HepG2 (cell line): ENCODE results near the gene FCN1. TPM values are rescaled to one million over a fixed set of nuclear protein-coding genes. Genes with fewer than 3 reads are reported as not detected.

Experiments used
- ATAC-seq: fragments of 200-7000 bp; cut with Tn5 transposase; 3 replicates; pipeline ENCODE4 v1.9.1; 2020; ENCODE audit warnings: mild to moderate bottlenecking, moderate library complexity
- BruUV-seq: library from RNA; stranded (reverse); fragments of 400-500 nt; replicated peaks from 2 replicates; lab custom pipeline; 2021; lab: Mats Ljungman, UMichigan
- CTCF ChIA-PET: fragments of 300-600 bp; formaldehyde crosslinking; extraction: SDS; loops from one replicate; lab custom pipeline; 2021; ENCODE audit warnings: low total read pairs, inconsistent platforms, low intra/inter-chr PET ratio; lab: Yijun Ruan, JAX
- POLR2A ChIA-PET: fragments of 350-600 bp; sonication (Branson Sonifier 250); formaldehyde crosslinking; loops from one replicate; lab custom pipeline; 2020; ENCODE audit warnings: antibody characterized with exemption, inconsistent platforms; lab: Yijun Ruan, JAX
- DNase-seq: peaks from one replicate; pipeline ENCODE4 v3.0.0-alpha.2; 2015; ENCODE audit warnings: low spot score
- FAIRE-seq: peaks from 3 replicates; lab custom pipeline; 2011; peaks lifted over from hg19 to GRCh38; lab: Jason Lieb, UNC
- H2AFZ ChIP-seq: one replicate; pipeline ENCODE4 v1.6.1; 2011; ENCODE audit warnings: low read length, inconsistent platforms
- H3K27ac ChIP-seq: fragments of 300-600 bp; 3 replicates; pipeline ENCODE4 v1.8.0; 2011; ENCODE audit warnings: mixed run types, mild to moderate bottlenecking, mixed read lengths, low read length, inconsistent platforms; ENCODE audit not compliant: insufficient read depth; ENCODE audit errors: extremely low read length
- H3K27me3 ChIP-seq, 2 experiments: fragments of 200-600 bp in 1 of 2; 2 replicates in 1 of 2; 3 replicates in 1 of 2; pipeline versions ENCODE4 v1.6.0 to v1.8.0; 2011; ENCODE audit warnings: low read length in 2 of 2, mild to moderate bottlenecking in 2 of 2, moderate library complexity in 2 of 2, inconsistent platforms in 1 of 2; ENCODE audit not compliant: insufficient read depth in 2 of 2, control insufficient read depth in 1 of 2
- H3K36me3 ChIP-seq, 2 experiments: fragments of 200-600 bp in 1 of 2; replicated peaks in 1 of 2; 2 replicates in 1 of 2; 3 replicates in 1 of 2; pipeline versions ENCODE4 v1.5.1 to v1.8.0; 2011; ENCODE audit warnings: low read length in 2 of 2, inconsistent platforms in 1 of 2; ENCODE audit not compliant: insufficient read depth in 2 of 2, control insufficient read depth in 1 of 2
- H3K4me1 ChIP-seq: 2 replicates; pipeline ENCODE4 v1.5.1; 2012; ENCODE audit warnings: low read length, inconsistent platforms; ENCODE audit not compliant: insufficient read depth
- H3K4me2 ChIP-seq: 2 replicates; pipeline ENCODE4 v1.6.0; 2011; ENCODE audit warnings: low read depth, low read length, inconsistent platforms
- H3K4me3 ChIP-seq, 3 experiments: fragments of 200-600 bp in 1 of 3; sonication (generic), shearing (Covaris generic) in 1 of 3; replicated peaks in 1 of 3; 2 replicates each; pipeline ENCODE4 v1.5.1; 2011 to 2016; ENCODE audit warnings: low read length in 3 of 3, inconsistent platforms in 2 of 3, low read depth in 2 of 3, mild to moderate bottlenecking in 2 of 3, control low read depth in 1 of 3, mixed read lengths in 1 of 3; ENCODE audit not compliant: insufficient read depth in 1 of 3
- H3K79me2 ChIP-seq: one replicate; pipeline ENCODE4 v1.6.1; 2011; ENCODE audit warnings: low read length, inconsistent platforms; ENCODE audit not compliant: insufficient read depth
- H3K9ac ChIP-seq: 2 replicates; pipeline ENCODE4 v1.6.0; 2011; ENCODE audit warnings: mild to moderate bottlenecking, low read depth, low read length, inconsistent platforms; ENCODE audit not compliant: insufficient read depth
- H3K9me3 ChIP-seq: 2 replicates; pipeline ENCODE4 v1.5.1; 2012; ENCODE audit warnings: mild to moderate bottlenecking, low read length
- H4K20me1 ChIP-seq: 2 replicates; pipeline ENCODE4 v1.6.0; 2011; ENCODE audit warnings: inconsistent platforms, mild to moderate bottlenecking, low read length, moderate library complexity; ENCODE audit not compliant: insufficient read depth
- BRCA1 ChIP-seq: sonication (generic); formaldehyde crosslinking; IDR thresholded peaks from 2 replicates; pipeline ENCODE4 v1.4.0; 2020; ENCODE audit warnings: missing genetic modification reagents
- CBX5 ChIP-seq: sonication (generic); formaldehyde crosslinking; IDR thresholded peaks from 2 replicates; pipeline ENCODE4 v1.4.0; 2020; ENCODE audit warnings: missing genetic modification reagents, borderline replicate concordance
- ISX ChIP-seq: sonication (generic); formaldehyde crosslinking; conservative IDR thresholded peaks from 2 replicates; pipeline ENCODE4 v1.5.0; 2020; ENCODE audit warnings: missing genetic modification reagents
- MIER2 ChIP-seq: IDR thresholded peaks from 2 replicates; pipeline ENCODE4 v1.6.1; 2016; ENCODE audit warnings: missing biosample characterization, missing genetic modification reagents
- RARA ChIP-seq: IDR thresholded peaks from 2 replicates; pipeline ENCODE4 v1.6.1; 2016; ENCODE audit warnings: missing genetic modification reagents, missing compliant biosample characterization
- RXRB ChIP-seq: IDR thresholded peaks from 2 replicates; pipeline ENCODE4 v1.6.1; 2016; ENCODE audit warnings: borderline replicate concordance, missing genetic modification reagents, missing compliant biosample characterization
- SATB2 ChIP-seq: sonication (generic); formaldehyde crosslinking; IDR thresholded peaks from 2 replicates; pipeline ENCODE4 v1.5.0; 2020; ENCODE audit warnings: missing genetic modification reagents
- ZFY ChIP-seq: sonication (generic); formaldehyde crosslinking; IDR thresholded peaks from 2 replicates; pipeline ENCODE4 v1.4.0; 2020; ENCODE audit warnings: missing genetic modification reagents
- ZNF572 ChIP-seq: sonication (generic); formaldehyde crosslinking; IDR thresholded peaks from 2 replicates; pipeline ENCODE4 v1.5.1; 2020; ENCODE audit warnings: mild to moderate bottlenecking, missing genetic modification reagents
- ZNF737 ChIP-seq: sonication (generic); formaldehyde crosslinking; IDR thresholded peaks from 2 replicates; pipeline ENCODE4 v1.5.0; 2020; ENCODE audit warnings: missing genetic modification reagents, mild to moderate bottlenecking, borderline replicate concordance
- WGBS: methylation state at CpG from one replicate; pipeline ENCODE4 v1.1.6; 2017; ENCODE audit warnings: low lambda C conversion rate; 5-methylcytosine and 5-hydroxymethylcytosine counted together
- in situ Hi-C: cut with HindIII; loops from 2 replicates; pipeline ENCODE4 v1.10.0; 2017; ENCODE audit warnings: low pct_unique_long_range_greater_than_20kb; ENCODE audit not compliant: extremely low pct_ligation_motif_present
- intact Hi-C: fragments of 100-400 bp; cut with micrococcal nuclease; formaldehyde crosslinking; loops from one replicate; pipeline ENCODE4 v1.10.0; 2022; ENCODE audit not compliant: unreplicated experiment
- polyA plus RNA-seq, 8 experiments: library from polyadenylated mRNA; depleted of rRNA in 3 of 8; stranded (reverse) in 7 of 8; unstranded in 1 of 8; fragments of >200 nt; fragmentation: Illumina TruSeq in 4 of 8; extraction: Trizol in 4 of 8; gene quantifications; 2 replicates each; pipeline versions ENCODE4 v1.2.1 to v1.2.3, GENCODE V29; 2011 to 2016; ENCODE audit warnings: low read depth in 4 of 8, missing spikeins in 1 of 8, mixed read lengths in 1 of 8; ENCODE audit not compliant: insufficient read depth in 1 of 8
- total RNA-seq, 5 experiments: library from RNA; depleted of rRNA; stranded (reverse); fragments of >200 nt; fragmentation: Illumina TruSeq; extraction: Trizol; gene quantifications; 2 replicates each; pipeline ENCODE4 v1.2.3, GENCODE V29; 2016; ENCODE audit warnings: low read depth in 1 of 5
- TF ChIP-seq, protein P1 (sequence below): sonication (generic); formaldehyde crosslinking; IDR thresholded peaks from 2 replicates; pipeline ENCODE4 v1.4.0; 2020; ENCODE audit warnings: missing genetic modification reagents
- TF ChIP-seq, protein P2 (sequence below): sonication (generic); formaldehyde crosslinking; IDR thresholded peaks from 2 replicates; pipeline ENCODE4 v1.4.0; 2020; ENCODE audit warnings: missing genetic modification reagents, borderline replicate concordance
- TF ChIP-seq, protein P3 (sequence below): sonication (generic); formaldehyde crosslinking; IDR thresholded peaks from 2 replicates; pipeline ENCODE4 v1.4.0; 2020; ENCODE audit warnings: missing genetic modification reagents
- TF ChIP-seq, protein P4 (sequence below): sonication (generic); formaldehyde crosslinking; IDR thresholded peaks from 2 replicates; pipeline ENCODE4 v1.5.0; 2020; ENCODE audit warnings: missing genetic modification reagents

FCN1 gene
- total and polyA plus RNA-seq, 2 of the 13 experiments (the other 11 are each of a cell fraction or from before 2014, with no cell fraction given) = not detected

DNA sequence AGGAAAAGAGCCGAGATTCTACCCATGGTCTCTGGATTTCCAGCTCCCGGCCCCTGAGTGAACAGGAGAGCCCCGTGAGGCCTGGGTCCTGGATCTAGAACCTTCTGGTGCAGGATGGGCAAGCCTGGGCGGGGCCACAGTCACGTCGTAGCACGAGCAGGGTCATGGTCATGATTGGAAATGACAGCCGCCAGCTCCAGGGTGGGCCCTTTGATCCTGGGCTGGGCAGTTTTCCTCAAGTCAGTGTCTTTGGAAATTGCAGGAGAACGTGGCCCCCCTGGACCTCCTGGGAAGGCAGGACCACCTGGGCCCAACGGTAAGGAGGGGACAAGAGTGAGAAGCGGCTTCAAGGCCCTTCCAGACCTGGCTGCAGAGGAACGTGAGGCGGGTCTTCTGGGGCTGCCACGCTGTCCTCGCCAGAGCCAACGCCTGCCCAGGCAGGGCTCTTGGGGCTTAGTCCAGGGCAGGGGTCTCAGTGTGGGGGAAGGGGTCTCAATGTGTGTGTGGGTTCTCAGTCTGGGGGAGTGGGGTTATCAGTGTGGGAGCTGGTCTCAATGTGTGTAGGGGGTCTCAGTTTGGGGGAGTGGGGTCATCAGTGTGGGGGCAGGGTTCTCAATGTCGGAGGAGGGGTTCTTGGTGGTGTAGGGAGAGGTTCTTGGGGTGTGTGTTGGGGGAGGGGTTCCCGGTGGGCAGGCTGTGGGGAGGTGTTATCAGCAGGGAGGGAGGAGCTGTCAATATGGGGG lies 34.5 kb downstream of the FCN1 start:
- FAIRE-seq (no peak), DNase-seq (no peak), ATAC-seq (no peak)
- Histone ChIP-seq H3K36me3 (no peaks in the 10 kb centered on the region), H3K4me3 (no peak overlapping the region), H3K27me3 (peaks cover 8 to 64% of the 10 kb centered on the region in 2 experiments), H3K4me1 (no peaks in the 10 kb centered on the region), H3K9ac (no peak overlapping the region), H3K79me2 (no peaks in the 10 kb centered on the region), H2AFZ (no peak overlapping the region), H3K9me3 (no peaks in the 10 kb centered on the region), H3K27ac (no peak overlapping the region), H4K20me1 (no peaks in the 10 kb centered on the region), H3K4me2 (no peak overlapping the region)
- WGBS = 0% methylated on average over 3 of the region's 18 CpGs
- ChIA-PET CTCF (no interaction called here), POLR2A (no interaction called here)
- in situ Hi-C loops = no loop called here
- intact Hi-C loops = no loop called here
- BruUV-seq = no TSS peak
- TF ChIP-seq ZFY (CRISPR knock-in tag) = no peak
- TF ChIP-seq ZNF737 (CRISPR knock-in tag) = no peak
- no peak for TF ChIP-seq BRCA1 (CRISPR knock-in tag)
- no peak for TF ChIP-seq RARA (CRISPR knock-in tag)
- TF ChIP-seq, protein P1, sequence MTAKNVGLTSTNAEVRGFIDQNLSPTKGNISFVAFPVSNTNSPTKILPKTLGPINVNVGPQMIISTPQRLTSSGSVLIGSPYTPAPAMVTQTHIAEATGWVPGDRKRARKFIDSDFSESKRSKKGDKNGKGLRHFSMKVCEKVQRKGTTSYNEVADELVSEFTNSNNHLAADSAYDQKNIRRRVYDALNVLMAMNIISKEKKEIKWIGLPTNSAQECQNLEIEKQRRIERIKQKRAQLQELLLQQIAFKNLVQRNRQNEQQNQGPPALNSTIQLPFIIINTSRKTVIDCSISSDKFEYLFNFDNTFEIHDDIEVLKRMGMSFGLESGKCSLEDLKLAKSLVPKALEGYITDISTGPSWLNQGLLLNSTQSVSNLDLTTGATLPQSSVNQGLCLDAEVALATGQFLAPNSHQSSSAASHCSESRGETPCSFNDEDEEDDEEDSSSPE (CRISPR knock-in tag) = no peak
- TF ChIP-seq, protein P2, sequence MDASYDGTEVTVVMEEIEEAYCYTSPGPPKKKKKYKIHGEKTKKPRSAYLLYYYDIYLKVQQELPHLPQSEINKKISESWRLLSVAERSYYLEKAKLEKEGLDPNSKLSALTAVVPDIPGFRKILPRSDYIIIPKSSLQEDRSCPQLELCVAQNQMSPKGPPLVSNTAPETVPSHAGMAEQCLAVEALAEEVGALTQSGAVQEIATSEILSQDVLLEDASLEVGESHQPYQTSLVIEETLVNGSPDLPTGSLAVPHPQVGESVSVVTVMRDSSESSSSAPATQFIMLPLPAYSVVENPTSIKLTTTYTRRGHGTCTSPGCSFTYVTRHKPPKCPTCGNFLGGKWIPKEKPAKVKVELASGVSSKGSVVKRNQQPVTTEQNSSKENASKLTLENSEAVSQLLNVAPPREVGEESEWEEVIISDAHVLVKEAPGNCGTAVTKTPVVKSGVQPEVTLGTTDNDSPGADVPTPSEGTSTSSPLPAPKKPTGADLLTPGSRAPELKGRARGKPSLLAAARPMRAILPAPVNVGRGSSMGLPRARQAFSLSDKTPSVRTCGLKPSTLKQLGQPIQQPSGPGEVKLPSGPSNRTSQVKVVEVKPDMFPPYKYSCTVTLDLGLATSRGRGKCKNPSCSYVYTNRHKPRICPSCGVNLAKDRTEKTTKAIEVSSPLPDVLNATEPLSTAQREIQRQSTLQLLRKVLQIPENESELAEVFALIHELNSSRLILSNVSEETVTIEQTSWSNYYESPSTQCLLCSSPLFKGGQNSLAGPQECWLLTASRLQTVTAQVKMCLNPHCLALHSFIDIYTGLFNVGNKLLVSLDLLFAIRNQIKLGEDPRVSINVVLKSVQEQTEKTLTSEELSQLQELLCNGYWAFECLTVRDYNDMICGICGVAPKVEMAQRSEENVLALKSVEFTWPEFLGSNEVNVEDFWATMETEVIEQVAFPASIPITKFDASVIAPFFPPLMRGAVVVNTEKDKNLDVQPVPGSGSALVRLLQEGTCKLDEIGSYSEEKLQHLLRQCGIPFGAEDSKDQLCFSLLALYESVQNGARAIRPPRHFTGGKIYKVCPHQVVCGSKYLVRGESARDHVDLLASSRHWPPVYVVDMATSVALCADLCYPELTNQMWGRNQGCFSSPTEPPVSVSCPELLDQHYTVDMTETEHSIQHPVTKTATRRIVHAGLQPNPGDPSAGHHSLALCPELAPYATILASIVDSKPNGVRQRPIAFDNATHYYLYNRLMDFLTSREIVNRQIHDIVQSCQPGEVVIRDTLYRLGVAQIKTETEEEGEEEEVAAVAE (CRISPR knock-in tag) = no peak
- TF ChIP-seq ISX (CRISPR knock-in tag) = no peak
- no peak for TF ChIP-seq SATB2 (CRISPR knock-in tag)
- TF ChIP-seq CBX5 = no peak
- TF ChIP-seq RXRB = no peak
- TF ChIP-seq, protein P3, sequence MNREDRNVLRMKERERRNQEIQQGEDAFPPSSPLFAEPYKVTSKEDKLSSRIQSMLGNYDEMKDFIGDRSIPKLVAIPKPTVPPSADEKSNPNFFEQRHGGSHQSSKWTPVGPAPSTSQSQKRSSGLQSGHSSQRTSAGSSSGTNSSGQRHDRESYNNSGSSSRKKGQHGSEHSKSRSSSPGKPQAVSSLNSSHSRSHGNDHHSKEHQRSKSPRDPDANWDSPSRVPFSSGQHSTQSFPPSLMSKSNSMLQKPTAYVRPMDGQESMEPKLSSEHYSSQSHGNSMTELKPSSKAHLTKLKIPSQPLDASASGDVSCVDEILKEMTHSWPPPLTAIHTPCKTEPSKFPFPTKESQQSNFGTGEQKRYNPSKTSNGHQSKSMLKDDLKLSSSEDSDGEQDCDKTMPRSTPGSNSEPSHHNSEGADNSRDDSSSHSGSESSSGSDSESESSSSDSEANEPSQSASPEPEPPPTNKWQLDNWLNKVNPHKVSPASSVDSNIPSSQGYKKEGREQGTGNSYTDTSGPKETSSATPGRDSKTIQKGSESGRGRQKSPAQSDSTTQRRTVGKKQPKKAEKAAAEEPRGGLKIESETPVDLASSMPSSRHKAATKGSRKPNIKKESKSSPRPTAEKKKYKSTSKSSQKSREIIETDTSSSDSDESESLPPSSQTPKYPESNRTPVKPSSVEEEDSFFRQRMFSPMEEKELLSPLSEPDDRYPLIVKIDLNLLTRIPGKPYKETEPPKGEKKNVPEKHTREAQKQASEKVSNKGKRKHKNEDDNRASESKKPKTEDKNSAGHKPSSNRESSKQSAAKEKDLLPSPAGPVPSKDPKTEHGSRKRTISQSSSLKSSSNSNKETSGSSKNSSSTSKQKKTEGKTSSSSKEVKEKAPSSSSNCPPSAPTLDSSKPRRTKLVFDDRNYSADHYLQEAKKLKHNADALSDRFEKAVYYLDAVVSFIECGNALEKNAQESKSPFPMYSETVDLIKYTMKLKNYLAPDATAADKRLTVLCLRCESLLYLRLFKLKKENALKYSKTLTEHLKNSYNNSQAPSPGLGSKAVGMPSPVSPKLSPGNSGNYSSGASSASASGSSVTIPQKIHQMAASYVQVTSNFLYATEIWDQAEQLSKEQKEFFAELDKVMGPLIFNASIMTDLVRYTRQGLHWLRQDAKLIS (CRISPR knock-in tag) = no peak
- TF ChIP-seq ZNF572 (CRISPR knock-in tag) = no peak
- no peak for TF ChIP-seq MIER2
- TF ChIP-seq, protein P4, sequence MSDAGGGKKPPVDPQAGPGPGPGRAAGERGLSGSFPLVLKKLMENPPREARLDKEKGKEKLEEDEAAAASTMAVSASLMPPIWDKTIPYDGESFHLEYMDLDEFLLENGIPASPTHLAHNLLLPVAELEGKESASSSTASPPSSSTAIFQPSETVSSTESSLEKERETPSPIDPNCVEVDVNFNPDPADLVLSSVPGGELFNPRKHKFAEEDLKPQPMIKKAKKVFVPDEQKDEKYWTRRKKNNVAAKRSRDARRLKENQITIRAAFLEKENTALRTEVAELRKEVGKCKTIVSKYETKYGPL (CRISPR knock-in tag) = no peak
